HL-60 (cell line): Measurements from ENCODE around the gene MED28.

Source experiments
- DNase-seq, 2 experiments: peaks; one replicate each; pipeline ENCODE4 v3.0.0-alpha.2; 2010 to 2020; ENCODE audit warnings: low read depth in 1 of 2, low spot score in 1 of 2
- H3K27ac ChIP-seq: fragments of 250-450 bp; sonication (Bioruptor Pico); replicated peaks from 2 replicates; pipeline ENCODE4 v1.5.1; 2020; ENCODE audit warnings: mild to moderate bottlenecking, moderate library complexity
- H3K27me3 ChIP-seq: fragments of 250-450 bp; sonication (Bioruptor Pico); 2 replicates; pipeline ENCODE4 v1.5.1; 2021; ENCODE audit warnings: mild to moderate bottlenecking, moderate library complexity; ENCODE audit not compliant: insufficient read depth, poor library complexity, severe bottlenecking
- H3K4me3 ChIP-seq: replicated peaks from 2 replicates; pipeline ENCODE4 v1.5.1; 2011; ENCODE audit warnings: mild to moderate bottlenecking, control low read depth, low read length; ENCODE audit not compliant: insufficient read depth
- GABPA ChIP-seq: IDR thresholded peaks from 2 replicates; pipeline ENCODE4 v1.6.1; 2012; ENCODE audit warnings: low read depth
- POLR2AphosphoS5 ChIP-seq: IDR thresholded peaks from 2 replicates; pipeline ENCODE4 v1.6.1; 2012; ENCODE audit warnings: low read depth
- SPI1 ChIP-seq: IDR thresholded peaks from 2 replicates; pipeline ENCODE4 v1.6.1; 2012; ENCODE audit warnings: low read depth, mild to moderate bottlenecking, borderline replicate concordance
- TF ChIP-seq, protein P1 (sequence below): IDR thresholded peaks from one replicate; pipeline ENCODE4 v1.5.1; 2011; ENCODE audit warnings: low read length, control low read depth, inconsistent platforms; ENCODE audit not compliant: insufficient read depth
- TF ChIP-seq, protein P2 (sequence below): IDR thresholded peaks from 2 replicates; pipeline ENCODE4 v1.6.1; 2012; ENCODE audit warnings: low read depth; ENCODE audit not compliant: insufficient replicate concordance

MED28 gene

DNA sequence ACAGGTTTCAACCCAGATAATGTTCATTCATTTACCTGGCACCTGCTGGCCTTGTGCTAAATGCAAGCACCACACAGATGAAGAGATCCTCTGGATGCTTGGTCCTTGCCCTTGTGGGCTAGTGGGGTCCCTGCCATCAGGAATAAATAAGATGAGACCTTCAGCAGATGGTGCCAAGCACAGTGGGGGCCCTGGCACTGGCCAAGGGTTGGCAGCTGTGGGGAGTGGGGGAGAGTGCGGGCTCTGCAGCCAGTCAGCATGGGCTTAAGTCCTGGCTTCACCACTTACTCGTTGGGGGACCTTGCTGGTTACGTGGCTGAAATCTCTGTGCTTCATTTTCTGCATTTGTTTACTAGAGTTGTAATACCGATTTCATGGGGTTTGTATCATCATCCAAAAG, 30.5 kb upstream of the MED28 start:
- Histone ChIP-seq H3K4me3 (no peak overlapping the region), H3K27ac (no peak overlapping the region), H3K27me3 (no peaks in the 10 kb centered on the region)
- TF ChIP-seq, protein P1, sequence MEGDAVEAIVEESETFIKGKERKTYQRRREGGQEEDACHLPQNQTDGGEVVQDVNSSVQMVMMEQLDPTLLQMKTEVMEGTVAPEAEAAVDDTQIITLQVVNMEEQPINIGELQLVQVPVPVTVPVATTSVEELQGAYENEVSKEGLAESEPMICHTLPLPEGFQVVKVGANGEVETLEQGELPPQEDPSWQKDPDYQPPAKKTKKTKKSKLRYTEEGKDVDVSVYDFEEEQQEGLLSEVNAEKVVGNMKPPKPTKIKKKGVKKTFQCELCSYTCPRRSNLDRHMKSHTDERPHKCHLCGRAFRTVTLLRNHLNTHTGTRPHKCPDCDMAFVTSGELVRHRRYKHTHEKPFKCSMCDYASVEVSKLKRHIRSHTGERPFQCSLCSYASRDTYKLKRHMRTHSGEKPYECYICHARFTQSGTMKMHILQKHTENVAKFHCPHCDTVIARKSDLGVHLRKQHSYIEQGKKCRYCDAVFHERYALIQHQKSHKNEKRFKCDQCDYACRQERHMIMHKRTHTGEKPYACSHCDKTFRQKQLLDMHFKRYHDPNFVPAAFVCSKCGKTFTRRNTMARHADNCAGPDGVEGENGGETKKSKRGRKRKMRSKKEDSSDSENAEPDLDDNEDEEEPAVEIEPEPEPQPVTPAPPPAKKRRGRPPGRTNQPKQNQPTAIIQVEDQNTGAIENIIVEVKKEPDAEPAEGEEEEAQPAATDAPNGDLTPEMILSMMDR = no peak
- no peak for TF ChIP-seq SPI1
- no peak for TF ChIP-seq GABPA
- TF ChIP-seq POLR2AphosphoS5 = no peak
- TF ChIP-seq, protein P2, sequence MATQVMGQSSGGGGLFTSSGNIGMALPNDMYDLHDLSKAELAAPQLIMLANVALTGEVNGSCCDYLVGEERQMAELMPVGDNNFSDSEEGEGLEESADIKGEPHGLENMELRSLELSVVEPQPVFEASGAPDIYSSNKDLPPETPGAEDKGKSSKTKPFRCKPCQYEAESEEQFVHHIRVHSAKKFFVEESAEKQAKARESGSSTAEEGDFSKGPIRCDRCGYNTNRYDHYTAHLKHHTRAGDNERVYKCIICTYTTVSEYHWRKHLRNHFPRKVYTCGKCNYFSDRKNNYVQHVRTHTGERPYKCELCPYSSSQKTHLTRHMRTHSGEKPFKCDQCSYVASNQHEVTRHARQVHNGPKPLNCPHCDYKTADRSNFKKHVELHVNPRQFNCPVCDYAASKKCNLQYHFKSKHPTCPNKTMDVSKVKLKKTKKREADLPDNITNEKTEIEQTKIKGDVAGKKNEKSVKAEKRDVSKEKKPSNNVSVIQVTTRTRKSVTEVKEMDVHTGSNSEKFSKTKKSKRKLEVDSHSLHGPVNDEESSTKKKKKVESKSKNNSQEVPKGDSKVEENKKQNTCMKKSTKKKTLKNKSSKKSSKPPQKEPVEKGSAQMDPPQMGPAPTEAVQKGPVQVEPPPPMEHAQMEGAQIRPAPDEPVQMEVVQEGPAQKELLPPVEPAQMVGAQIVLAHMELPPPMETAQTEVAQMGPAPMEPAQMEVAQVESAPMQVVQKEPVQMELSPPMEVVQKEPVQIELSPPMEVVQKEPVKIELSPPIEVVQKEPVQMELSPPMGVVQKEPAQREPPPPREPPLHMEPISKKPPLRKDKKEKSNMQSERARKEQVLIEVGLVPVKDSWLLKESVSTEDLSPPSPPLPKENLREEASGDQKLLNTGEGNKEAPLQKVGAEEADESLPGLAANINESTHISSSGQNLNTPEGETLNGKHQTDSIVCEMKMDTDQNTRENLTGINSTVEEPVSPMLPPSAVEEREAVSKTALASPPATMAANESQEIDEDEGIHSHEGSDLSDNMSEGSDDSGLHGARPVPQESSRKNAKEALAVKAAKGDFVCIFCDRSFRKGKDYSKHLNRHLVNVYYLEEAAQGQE = no peak
- no peak for DNase-seq

DNA sequence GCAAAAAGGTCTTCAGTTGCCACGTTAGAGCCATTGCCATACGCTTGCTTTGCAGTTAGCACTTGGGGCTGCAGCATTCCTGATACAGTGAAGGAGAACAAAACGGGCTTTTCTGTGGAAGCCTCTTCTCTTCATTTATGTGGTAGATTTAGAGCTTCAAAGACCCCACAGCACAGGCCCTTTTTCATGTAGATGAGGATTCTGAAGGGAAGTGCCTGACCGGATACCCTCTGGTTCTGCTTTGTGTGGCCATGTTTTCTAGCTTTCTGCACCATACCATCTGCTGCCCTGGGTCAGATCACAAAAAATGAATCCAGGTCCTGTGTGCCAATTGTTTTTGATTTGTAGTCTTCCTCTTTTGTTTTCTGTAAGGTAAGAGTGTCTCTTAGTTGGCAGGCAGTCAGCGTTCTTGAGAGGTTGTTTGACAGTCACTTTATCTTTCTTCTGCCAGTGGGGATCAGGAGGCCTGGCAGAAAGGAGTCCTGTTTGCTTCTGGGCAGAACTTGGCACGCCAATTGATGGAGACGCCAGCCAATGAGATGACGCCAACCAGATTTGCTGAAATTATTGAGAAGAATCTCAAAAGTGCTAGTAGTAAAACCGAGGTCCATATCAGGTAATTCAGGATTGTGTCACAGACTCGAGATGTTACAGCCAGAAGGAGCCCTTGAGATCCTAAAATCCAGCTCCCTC, 29.8 kb upstream of the MED28 start:
- TF ChIP-seq, protein P1 = no peak
- TF ChIP-seq POLR2AphosphoS5 (no peak), GABPA (no peak), SPI1 (no peak)
- TF ChIP-seq, protein P2 = no peak
- H3K4me3 ChIP-seq = no peak overlapping the region
- DNase-seq = no peak
- H3K27me3 ChIP-seq = no peaks in the 10 kb centered on the region
- no peak overlapping the region for H3K27ac ChIP-seq

DNA sequence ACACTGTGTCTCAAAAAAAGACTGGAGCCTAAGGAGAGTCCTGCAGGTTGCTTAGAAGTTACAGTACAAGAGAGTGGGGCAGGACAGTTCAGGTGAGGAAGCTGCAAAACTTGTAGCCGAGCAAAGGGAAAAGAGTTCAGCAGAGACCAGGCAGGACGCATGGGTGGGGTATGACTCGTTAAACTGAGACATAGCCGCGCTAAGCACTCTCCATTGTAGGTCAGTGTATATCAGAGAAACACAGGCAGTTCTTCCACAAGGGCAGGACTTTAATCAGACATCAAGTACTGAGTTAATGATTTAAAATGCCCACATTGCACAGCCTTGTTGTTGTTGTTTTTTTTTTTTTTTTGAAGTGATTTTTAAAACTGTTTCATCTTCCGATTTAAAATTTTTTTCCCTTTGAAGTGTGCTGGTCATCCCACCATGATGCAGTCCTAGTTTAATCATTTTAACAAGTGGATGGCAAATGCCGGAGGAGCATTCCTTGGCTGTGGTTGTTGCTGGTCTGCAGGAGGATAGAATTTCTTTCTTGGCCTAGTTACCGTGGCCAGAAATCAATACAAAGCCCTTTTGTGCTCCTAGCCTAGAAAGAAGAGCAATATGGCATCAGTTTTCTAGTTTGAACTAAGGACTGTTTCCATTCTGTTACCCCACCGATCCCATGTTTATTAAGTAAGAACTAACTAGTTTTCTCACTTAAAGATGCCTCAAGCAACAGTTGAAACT, 27.2 kb upstream of the MED28 start:
- Histone ChIP-seq H3K27me3 (no peaks in the 10 kb centered on the region), H3K27ac (no peak overlapping the region), H3K4me3 (no peak overlapping the region)
- TF ChIP-seq, protein P2 = no peak
- TF ChIP-seq, protein P1 = no peak
- DNase-seq = no peak
